Measurements from ENCODE around the gene CPA2. TPM values are rescaled to one million over a fixed set of nuclear protein-coding genes. Genes with fewer than 3 reads are reported as not detected.

The CPA2 gene
- total RNA-seq, 2 experiments from 2014 or later: 0.14 to 0.44 TPM

DNA sequence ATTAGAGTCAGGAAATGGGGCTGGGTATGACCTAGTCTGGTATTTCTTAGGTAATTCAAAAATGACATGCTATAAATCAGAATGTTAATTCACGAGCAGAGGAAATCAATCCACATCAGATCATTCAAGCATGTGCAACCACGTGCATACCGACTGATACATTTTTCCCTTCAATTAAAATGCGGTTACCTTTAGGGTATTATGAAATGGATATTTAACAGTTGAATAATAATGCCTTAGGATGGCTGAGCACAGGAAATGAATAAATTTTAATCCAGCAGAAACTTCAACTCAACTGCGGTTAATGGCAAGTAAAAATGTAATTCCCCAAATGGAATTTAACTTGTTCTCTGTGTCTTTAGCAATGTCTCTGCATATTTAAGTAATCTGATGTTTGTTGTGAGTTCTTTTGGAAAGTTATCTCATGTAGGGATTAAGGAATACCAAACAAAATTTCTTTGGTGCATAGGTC lies 9.2 kb downstream of the CPA2 start:
- Mint-ChIP-seq H3K27me3 (peaks cover 19% of the 10 kb centered on the region), H3K36me3 (no peaks in the 10 kb centered on the region), H3K4me1 (ENCODE audit: low read depth) (peaks cover 31% of the 10 kb centered on the region), H3K27ac (peak overlapping the region; percentile 83), H3K9me3 (no peaks in the 10 kb centered on the region), H3K4me3 (no peak overlapping the region)
- ChIA-PET CTCF (no interaction called here), POLR2A (no interaction called here)
- DNase-seq: no peak
- intact Hi-C loops (cut with micrococcal nuclease): loop anchor here (2.0 to 10.0 kb wide), 3 partner anchors 33 to 959 kb away; partner anchors contain the start of gene CEP41

DNA sequence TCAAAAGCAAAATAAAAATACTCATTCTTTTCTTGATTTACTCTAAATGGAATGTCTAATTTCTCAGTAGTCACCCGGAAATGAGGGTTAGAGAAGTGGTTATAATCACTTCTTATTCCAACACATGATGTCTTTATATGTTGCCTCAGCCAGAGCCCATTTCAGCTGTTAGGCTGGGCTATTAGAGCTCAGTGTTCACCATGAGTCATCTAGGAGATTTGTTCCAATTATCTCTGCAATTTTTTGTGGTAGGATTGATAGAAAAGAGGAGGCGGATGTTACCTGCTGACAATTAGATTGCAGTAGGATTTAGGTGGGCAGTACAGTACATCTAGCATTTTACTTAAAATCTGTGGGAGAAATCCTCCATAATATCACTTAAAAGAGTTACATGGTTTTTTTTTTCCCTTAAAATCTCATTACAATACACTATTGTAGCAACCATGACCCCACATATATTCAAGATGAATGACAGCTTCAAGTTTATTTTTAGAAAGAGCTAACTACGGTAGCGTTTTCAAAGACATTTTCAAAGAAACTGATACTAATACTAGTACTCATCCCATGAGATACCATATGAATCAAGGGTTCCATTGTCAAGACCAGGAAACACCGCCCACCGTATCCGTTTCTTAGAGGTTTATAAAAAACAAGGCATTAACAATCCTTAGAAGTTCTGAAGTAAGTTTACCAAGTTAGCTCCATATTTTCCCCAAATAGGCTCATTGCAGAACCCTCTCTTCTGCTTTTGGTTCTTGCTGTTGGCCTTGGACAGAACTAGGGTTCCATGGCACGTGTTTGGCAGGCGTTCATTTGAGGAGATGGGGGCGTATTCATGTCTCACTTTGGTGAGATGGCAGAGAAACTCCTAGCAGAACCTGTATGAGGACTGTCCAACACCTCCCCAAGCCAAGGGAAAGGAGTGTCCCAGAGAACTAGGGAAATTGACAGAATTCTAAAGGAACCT lies 10.4 kb downstream of the CPA2 start:
- peaks cover 14% of the 10 kb centered on the region for H3K27me3 Mint-ChIP-seq
- H3K27ac Mint-ChIP-seq: peak overlapping the region; percentile 83
- peak overlapping the region; percentile 3 for H3K4me3 Mint-ChIP-seq
- intact Hi-C loops (cut with micrococcal nuclease): loop anchor here (1.0 to 10.0 kb wide), 8 partner anchors 34 to 958 kb away; partner anchors contain the start of gene CEP41
- DNase-seq: peak; percentile 81
- H3K4me1 Mint-ChIP-seq (ENCODE audit: low read depth): peaks cover 31% of the 10 kb centered on the region
- ChIA-PET POLR2A (interaction anchor here (0.7 to 1.5 kb wide), 6 partner anchors 21 to 365 kb away, joined by 3 to 6 read pairs (median 3); partner anchors contain the start of gene TMEM209), CTCF (interaction anchor here (0.7 to 1.3 kb wide), 8 partner anchors 9 to 193 kb away, joined by 3 to 6 read pairs (median 3); no protein-coding TSS in a partner anchor)
- no peaks in the 10 kb centered on the region for H3K9me3 Mint-ChIP-seq
- H3K36me3 Mint-ChIP-seq: no peaks in the 10 kb centered on the region

DNA sequence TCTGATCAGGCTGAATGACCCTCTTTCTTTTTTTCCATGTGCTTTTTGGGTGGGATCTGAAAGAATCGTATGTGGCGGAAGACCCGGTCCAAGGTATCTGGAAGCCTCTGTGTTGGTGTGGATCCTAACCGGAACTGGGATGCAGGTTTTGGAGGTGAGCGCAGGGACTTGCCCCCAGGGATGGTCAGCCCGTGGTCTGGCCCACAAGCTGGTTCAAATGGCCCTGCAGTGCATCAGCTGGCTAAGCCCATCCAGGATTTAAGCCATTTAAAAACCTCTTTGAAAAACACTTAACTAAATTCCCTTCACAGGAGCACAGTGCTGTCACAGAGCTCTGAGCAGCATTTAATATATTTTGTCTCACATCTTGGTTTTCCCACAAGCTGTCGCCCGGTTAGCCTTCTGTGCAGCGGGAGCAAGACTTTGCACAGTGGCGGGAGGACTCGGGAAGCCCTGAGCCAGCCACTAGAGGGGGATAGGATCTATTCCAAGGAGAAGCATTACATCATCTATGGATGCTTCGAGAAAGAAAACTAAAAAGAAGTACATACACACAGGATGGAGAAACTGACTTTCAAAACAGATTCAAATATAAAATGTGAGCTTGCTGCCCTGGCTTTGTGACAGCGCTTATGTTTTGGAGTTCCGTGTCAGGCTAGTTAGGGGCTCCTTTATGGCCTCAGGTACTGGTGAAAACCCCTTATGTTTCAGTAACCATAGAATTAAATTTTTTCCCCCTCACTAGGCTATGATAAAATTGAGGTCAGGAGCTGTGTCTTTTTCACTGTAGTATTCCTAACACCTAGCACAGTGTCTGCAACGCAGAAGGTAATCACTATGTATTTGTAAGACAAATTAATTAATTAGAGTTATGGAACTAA lies 11.3 kb downstream of the CPA2 start:
- H3K27me3 Mint-ChIP-seq: peaks cover 11% of the 10 kb centered on the region
- H3K4me3 Mint-ChIP-seq: no peak overlapping the region
- intact Hi-C loops (cut with micrococcal nuclease): loop anchor here (1.0 to 10.0 kb wide), 8 partner anchors 35 to 957 kb away; partner anchors contain the start of gene CEP41
- H3K27ac Mint-ChIP-seq: peak overlapping the region; percentile 83
- H3K36me3 Mint-ChIP-seq: no peaks in the 10 kb centered on the region
- H3K9me3 Mint-ChIP-seq: no peaks in the 10 kb centered on the region
- peaks cover 31% of the 10 kb centered on the region for H3K4me1 Mint-ChIP-seq (ENCODE audit: low read depth)
- no peak for DNase-seq
- ChIA-PET POLR2A (interaction anchor here (0.7 to 1.5 kb wide), 5 partner anchors 20 to 364 kb away, joined by 3 to 6 read pairs (median 3); partner anchors contain the start of gene TMEM209), CTCF (interaction anchor here (0.6 to 1.3 kb wide), 7 partner anchors 8 to 194 kb away, joined by 3 to 6 read pairs (median 3); no protein-coding TSS in a partner anchor)

DNA sequence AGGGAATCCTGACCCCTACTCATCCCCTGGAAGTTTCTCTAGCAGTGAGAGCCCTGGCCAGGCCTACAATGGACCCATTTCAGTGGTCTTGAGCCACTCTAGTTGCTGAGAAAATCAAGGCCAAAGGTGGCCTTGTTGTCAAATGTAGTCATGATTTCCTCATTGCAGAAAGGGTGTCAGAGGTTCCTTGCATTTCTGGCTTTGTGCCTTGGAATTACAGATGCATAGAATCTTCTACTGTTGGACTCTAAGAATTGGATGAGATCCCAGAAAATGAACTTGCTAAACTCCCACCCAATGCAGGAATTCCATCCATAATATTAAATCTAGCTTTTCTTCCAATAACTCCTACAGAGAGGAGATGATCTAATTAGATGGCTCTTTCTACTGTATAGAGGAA lies 12.2 kb downstream of the CPA2 start:
- no peaks in the 10 kb centered on the region for H3K9me3 Mint-ChIP-seq
- H3K27me3 Mint-ChIP-seq: peaks cover 11% of the 10 kb centered on the region
- intact Hi-C loops (cut with micrococcal nuclease): loop anchor here (5.0 to 10.0 kb wide), 2 partner anchors 163 to 956 kb away; partner anchors contain the start of gene CEP41
- no peak overlapping the region for H3K4me3 Mint-ChIP-seq
- peaks cover 31% of the 10 kb centered on the region for H3K4me1 Mint-ChIP-seq (ENCODE audit: low read depth)
- no peak overlapping the region for H3K27ac Mint-ChIP-seq
- DNase-seq: no peak
- no peaks in the 10 kb centered on the region for H3K36me3 Mint-ChIP-seq
- ChIA-PET CTCF (interaction anchor here (0.6 kb wide), 1 partner anchor 170 kb away, joined by 3 read pairs; no protein-coding TSS in a partner anchor), POLR2A (no interaction called here)

DNA sequence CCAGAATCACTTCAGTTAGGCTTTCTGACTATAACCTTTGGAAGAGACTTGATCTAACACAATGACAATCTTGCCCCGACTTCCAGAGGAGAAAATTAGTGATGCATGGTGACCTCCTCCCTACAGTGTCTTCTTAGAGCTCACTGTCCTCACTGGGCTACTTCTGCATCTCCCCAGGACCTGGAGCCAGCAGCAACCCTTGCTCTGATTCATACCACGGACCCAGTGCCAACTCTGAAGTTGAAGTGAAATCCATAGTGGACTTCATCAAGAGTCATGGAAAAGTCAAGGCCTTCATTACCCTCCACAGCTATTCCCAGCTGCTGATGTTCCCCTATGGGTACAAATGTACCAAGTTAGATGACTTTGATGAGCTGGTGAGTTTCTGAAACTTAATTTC lies 12.6 kb downstream of the CPA2 start:
- no peak overlapping the region for H3K4me3 Mint-ChIP-seq
- ChIA-PET CTCF (interaction anchor here (0.5 kb wide), 1 partner anchor 1228 kb away, joined by 5 read pairs; no protein-coding TSS in a partner anchor), POLR2A (no interaction called here)
- peaks cover 31% of the 10 kb centered on the region for H3K4me1 Mint-ChIP-seq (ENCODE audit: low read depth)
- intact Hi-C loops (cut with micrococcal nuclease): loop anchor here (5.0 to 10.0 kb wide), 2 partner anchors 163 to 956 kb away; partner anchors contain the start of gene CEP41
- H3K27me3 Mint-ChIP-seq: peaks cover 13% of the 10 kb centered on the region
- no peak overlapping the region for H3K27ac Mint-ChIP-seq
- H3K9me3 Mint-ChIP-seq: no peaks in the 10 kb centered on the region
- no peak for DNase-seq
- no peaks in the 10 kb centered on the region for H3K36me3 Mint-ChIP-seq

DNA sequence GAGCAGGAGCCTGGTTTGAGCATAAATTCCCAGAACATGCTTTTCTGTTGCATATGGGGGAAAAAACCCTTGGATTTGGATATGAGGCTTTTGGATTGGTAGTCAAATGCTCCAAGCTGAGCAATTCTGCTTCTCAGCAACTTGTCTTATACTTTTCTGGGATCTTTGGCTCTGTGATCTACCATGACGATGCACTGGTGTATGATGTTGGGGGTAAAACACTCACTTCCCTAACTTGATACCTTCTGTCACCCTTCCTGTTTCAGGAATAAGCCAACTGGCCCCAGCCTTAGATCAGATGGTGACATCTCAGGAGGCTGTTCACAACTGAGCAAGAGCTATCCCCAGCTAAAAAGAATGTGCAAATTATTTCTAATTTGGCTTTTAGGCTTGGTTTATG lies 13.2 kb downstream of the CPA2 start:
- no peak for DNase-seq

DNA sequence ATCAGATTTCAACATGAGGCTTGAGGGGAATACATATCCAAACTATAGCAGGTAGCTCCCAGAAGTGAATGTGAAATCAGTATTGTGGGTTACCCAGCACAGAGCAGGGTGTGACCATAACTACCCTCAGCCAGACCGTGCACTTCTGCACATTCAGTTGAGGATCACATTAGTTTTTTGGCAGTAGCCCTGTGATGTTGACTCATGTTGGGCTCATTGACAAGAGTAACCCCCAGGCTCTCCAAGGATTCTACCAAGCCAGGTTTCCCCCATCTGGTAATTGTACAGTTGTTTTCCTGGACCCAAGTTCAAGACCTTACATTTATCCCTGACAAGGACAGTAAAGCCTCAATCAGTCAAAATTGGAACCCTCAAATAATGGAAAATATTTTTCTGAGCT lies 14.6 kb downstream of the CPA2 start:
- peaks cover 8% of the 10 kb centered on the region for H3K27me3 Mint-ChIP-seq
- H3K27ac Mint-ChIP-seq: no peak overlapping the region
- no peaks in the 10 kb centered on the region for H3K9me3 Mint-ChIP-seq
- DNase-seq: no peak
- H3K4me3 Mint-ChIP-seq: no peak overlapping the region
- peaks cover 21% of the 10 kb centered on the region for H3K4me1 Mint-ChIP-seq (ENCODE audit: low read depth)
- H3K36me3 Mint-ChIP-seq: no peaks in the 10 kb centered on the region
- intact Hi-C loops (cut with micrococcal nuclease): no loop called here
- POLR2A ChIA-PET: no interaction called here
- CTCF ChIA-PET: no interaction called here

More for the DNA sequence above, 13.2 kb downstream of the CPA2 start:
- POLR2A ChIA-PET: no interaction called here
- H3K4me3 Mint-ChIP-seq: no peak overlapping the region
- no peaks in the 10 kb centered on the region for H3K36me3 Mint-ChIP-seq
- H3K27me3 Mint-ChIP-seq: peaks cover 11% of the 10 kb centered on the region
- H3K9me3 Mint-ChIP-seq: no peaks in the 10 kb centered on the region
- intact Hi-C loops (cut with micrococcal nuclease): loop anchor here (5.0 to 10.0 kb wide), 2 partner anchors 162 to 955 kb away; partner anchors contain the start of gene CEP41
- H3K27ac Mint-ChIP-seq: no peak overlapping the region
- CTCF ChIA-PET: interaction anchor here (0.5 kb wide), 1 partner anchor 1227 kb away, joined by 5 read pairs; no protein-coding TSS in a partner anchor
- peaks cover 31% of the 10 kb centered on the region for H3K4me1 Mint-ChIP-seq (ENCODE audit: low read depth)

DNA sequence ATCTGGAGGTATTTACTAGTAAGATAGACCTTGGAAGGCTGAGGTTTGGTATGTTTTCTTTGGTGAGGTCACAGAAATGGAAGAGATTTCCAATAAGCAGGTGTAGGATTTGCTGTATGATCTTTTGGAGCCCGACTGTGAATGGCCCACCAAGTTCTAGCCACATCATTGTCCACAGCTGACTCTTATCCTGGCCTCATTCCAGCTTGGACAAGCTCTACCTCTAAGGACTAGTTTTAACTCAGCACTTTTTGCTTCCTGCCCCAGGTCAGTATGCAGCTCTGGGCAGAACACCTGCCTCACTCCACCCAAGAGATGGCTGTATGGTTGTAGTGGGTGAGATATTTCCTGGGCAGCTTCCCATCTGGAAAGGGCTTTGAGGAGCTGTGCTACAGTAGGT lies 20.2 kb downstream of the CPA2 start:
- Mint-ChIP-seq H3K36me3 (no peaks in the 10 kb centered on the region), H3K4me3 (no peak overlapping the region), H3K27ac (no peak overlapping the region), H3K27me3 (peaks cover 8% of the 10 kb centered on the region), H3K9me3 (no peaks in the 10 kb centered on the region), H3K4me1 (ENCODE audit: low read depth) (no peaks in the 10 kb centered on the region)
- CTCF ChIA-PET: interaction anchor here (1.1 kb wide), 1 partner anchor 9 kb away, joined by 4 read pairs; no protein-coding TSS in a partner anchor
- no peak for DNase-seq
- intact Hi-C loops (cut with micrococcal nuclease): no loop called here
- POLR2A ChIA-PET: no interaction called here

DNA sequence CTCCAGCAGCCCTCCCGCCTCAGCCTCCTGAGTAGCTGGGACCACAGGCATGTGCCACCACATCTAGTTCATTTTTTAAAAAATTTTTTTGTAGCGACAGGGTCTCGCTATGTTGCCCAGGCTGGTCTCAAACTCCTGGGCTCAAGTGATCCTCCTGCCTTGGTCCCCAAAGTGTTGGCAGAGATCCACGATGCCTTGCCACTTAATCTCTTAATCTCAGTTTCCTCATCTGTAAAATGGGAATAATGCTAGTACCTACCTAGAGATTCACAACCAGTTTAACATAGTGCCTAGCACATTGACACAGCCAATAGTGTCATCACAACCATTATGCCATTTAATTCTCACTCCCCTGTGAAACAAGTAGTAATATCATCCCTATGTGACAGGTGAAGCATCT lies 21.5 kb downstream of the CPA2 start:
- ChIA-PET POLR2A (no interaction called here), CTCF (no interaction called here)
- Mint-ChIP-seq H3K4me3 (no peak overlapping the region), H3K27ac (no peak overlapping the region), H3K4me1 (ENCODE audit: low read depth) (no peaks in the 10 kb centered on the region), H3K9me3 (no peaks in the 10 kb centered on the region), H3K36me3 (no peaks in the 10 kb centered on the region), H3K27me3 (peaks cover 8% of the 10 kb centered on the region)
- DNase-seq: no peak
- intact Hi-C loops (cut with micrococcal nuclease): no loop called here

DNA sequence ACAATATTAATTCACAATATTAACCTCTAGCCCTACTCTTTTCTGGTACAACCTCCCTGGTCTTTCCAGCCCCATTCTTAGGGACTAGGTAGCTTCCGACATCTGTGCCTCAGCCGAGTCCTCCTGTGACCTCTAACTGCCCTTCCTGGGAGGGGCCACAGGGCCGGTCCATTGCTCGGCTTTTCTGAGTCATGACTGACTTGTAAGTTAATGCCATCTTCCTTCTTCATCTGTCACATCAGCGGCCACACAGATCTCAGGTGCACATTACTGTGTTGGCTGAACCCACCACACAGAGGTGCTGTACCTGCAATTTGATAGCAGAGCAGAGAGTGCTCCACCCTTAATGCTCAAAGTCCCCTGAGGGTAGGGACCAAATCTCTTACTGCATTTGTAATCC lies 22.2 kb downstream of the CPA2 start:
- DNase-seq: no peak
- H3K36me3 Mint-ChIP-seq: no peaks in the 10 kb centered on the region
- H3K27ac Mint-ChIP-seq: no peak overlapping the region
- no peaks in the 10 kb centered on the region for H3K9me3 Mint-ChIP-seq
- CTCF ChIA-PET: no interaction called here
- POLR2A ChIA-PET: no interaction called here
- H3K4me1 Mint-ChIP-seq (ENCODE audit: low read depth): no peaks in the 10 kb centered on the region
- peaks cover 5% of the 10 kb centered on the region for H3K27me3 Mint-ChIP-seq
- H3K4me3 Mint-ChIP-seq: no peak overlapping the region
- intact Hi-C loops (cut with micrococcal nuclease): no loop called here

DNA sequence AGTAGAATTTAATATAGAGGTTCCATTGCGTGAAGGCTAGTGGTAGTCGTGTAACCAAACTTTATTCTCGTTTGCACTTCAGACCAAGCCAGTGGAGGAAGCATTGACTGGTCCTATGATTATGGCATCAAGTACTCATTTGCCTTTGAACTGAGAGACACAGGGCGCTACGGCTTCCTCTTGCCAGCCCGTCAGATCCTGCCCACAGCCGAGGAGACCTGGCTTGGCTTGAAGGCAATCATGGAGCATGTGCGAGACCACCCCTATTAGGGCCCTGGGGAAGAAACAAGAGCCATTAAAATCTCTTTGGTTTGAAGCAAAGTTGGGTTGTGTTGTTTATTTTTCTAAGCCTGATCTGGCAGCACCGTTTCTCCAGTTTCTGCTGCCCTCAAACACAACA lies 22.8 kb downstream of the CPA2 start:
- intact Hi-C loops (cut with micrococcal nuclease): no loop called here
- peaks cover 2% of the 10 kb centered on the region for H3K27me3 Mint-ChIP-seq
- no peaks in the 10 kb centered on the region for H3K9me3 Mint-ChIP-seq
- H3K4me1 Mint-ChIP-seq (ENCODE audit: low read depth): peaks cover 4% of the 10 kb centered on the region
- H3K27ac Mint-ChIP-seq: no peak overlapping the region
- ChIA-PET CTCF (no interaction called here), POLR2A (no interaction called here)
- H3K36me3 Mint-ChIP-seq: no peaks in the 10 kb centered on the region
- DNase-seq: no peak
- no peak overlapping the region for H3K4me3 Mint-ChIP-seq

Data from activated CD4-positive, alpha-beta memory T cell treated with anti-CD3 and anti-CD28 coated beads for 36 hours (primary cell).